Stomach (tissue), 4 donors: ENCODE measurements around the gene EML3.

ENCODE experiments used
- CTCF ChIP-seq, 7 experiments: fragments of 450-650 bp in 4 of 7; fragments of 200-600 bp in 3 of 7; sonication (generic) in 3 of 7; IDR thresholded peaks; one replicate each; pipeline ENCODE4 v1.5.1; 2016 to 2019; ENCODE audit warnings: antibody characterized with exemption in 7 of 7, control low read depth in 2 of 7, mild to moderate bottlenecking in 1 of 7
- POLR2A ChIP-seq, 4 donors: fragments of 450-650 bp; IDR thresholded peaks; one replicate each; pipeline ENCODE4 v1.6.1; 2016; ENCODE audit warnings: antibody characterized with exemption in 4 of 4, control low read depth in 2 of 4, mild to moderate bottlenecking in 1 of 4, moderate library complexity in 1 of 4
- POLR2AphosphoS5 ChIP-seq, 3 donors: sonication (generic); formaldehyde crosslinking; IDR thresholded peaks; one replicate each; pipeline ENCODE4 v1.6.1; 2016; ENCODE audit warnings: antibody characterized with exemption in 3 of 3

- no peak for TF ChIP-seq POLR2A (IDR thresholded peaks at IDR 0.05)
- no peak for TF ChIP-seq CTCF (IDR thresholded peaks at IDR 0.05)
- TF ChIP-seq POLR2AphosphoS5 (IDR thresholded peaks at IDR 0.05): no peak
These were observed 39.5 kb downstream of the EML3 start for GRCh38 chr11:62573006-62573591.
